Colonic mucosa (tissue), 4 donors: Measurements from ENCODE around the gene CFDP1. TPM values are rescaled to one million over a fixed set of nuclear protein-coding genes. Genes with fewer than 3 reads are reported as not detected.
A peak's percentile ranks its signal among the peaks of the same experiment; 100 is the strongest.

Experiments used
- DNase-seq: peaks from one replicate; pipeline ENCODE4 v3.0.0-alpha.2; 2020
- H3K27ac ChIP-seq: fragments of 200-600 bp; one replicate; pipeline ENCODE4 v1.8.0; 2021
- H3K27me3 ChIP-seq: fragments of 200-600 bp; one replicate; pipeline ENCODE4 v1.8.0; 2021
- H3K36me3 ChIP-seq: fragments of 200-600 bp; one replicate; pipeline ENCODE4 v1.8.0; 2021
- H3K4me1 ChIP-seq: fragments of 200-600 bp; one replicate; pipeline ENCODE4 v1.8.0; 2021; ENCODE audit warnings: mild to moderate bottlenecking
- H3K4me3 ChIP-seq: fragments of 200-600 bp; one replicate; pipeline ENCODE4 v1.8.0; 2021
- H3K9ac ChIP-seq, 2 donors: one replicate each; pipeline ENCODE4 v1.7.0; 2013; ENCODE audit warnings: control low read depth in 2 of 2, low read depth in 2 of 2, low read length in 2 of 2
- H3K9me3 ChIP-seq: fragments of 200-600 bp; one replicate; pipeline ENCODE4 v1.8.0; 2021
- intact Hi-C: fragments of 100-400 bp; cut with DNase I; formaldehyde crosslinking; loops from one replicate; pipeline ENCODE4 v1.14.1; 2022
- total RNA-seq, 2 donors: library from RNA; stranded (reverse); fragmentation: NEBNext Ultra II Directional in 1 of 2; extraction: Animal tissue kit (Norgen Biotek cat#: 25700) in 1 of 2; gene quantifications; one replicate each; pipeline ENCODE4 v1.2.1, GENCODE V29; 2021
- TF ChIP-seq, protein P1 (sequence below): fragments of 200-600 bp; IDR thresholded peaks from one replicate; pipeline ENCODE4 v1.8.0; 2022; ENCODE audit warnings: antibody characterized with exemption, mild to moderate bottlenecking
- donor health status: healthy.
- donor health status: DM: no; HTN: no; CAD: no.
- donor health status: DM: no; HTN: no; CAD: no.

The CFDP1 gene
- total RNA-seq, 2 donors from 2014 or later: 61.6 to 75.8 TPM

DNA sequence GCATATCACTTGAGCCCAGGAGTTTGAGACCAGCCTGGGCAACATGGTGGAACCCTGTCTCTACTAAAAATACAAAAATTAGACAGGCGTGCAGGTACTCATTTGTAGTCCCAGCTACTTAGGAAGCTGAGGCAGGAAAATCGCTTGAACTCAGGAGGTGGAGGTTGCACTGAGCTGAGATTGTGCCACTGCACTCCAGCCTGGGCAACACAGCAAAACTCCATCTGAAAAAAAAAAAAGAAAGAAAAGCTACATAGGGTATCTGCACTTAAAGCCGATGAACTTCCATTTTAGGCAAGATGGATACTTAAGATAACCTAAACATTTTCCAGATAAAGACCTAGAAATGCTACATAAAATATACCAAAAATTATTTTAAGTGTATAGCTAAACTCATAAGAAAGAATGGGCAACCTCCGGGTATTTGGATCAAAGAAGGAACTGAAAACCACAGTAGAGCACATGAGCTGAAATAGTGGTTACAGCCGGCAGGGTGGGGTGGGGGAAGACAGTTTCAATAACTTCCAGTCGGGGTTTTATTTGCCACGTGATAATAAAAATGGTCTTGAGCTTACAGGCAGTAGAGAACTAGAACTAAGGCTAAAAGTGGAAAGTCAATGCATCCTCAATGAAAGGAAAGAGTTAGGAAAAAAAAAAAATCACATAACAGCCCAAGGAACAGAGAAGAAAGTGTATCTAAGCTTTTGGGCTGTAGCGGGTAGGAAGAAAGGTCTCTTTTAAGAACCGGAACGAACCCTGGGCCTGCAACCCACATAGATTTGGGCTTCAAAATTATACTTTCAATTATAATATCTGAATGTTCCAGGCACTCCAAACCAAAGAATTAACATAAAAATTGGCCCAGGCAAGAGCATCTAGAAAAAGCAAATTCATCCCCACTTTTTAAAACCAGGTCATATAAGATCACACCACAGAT, 53.1 kb downstream of the CFDP1 start:
- no peaks in the 10 kb centered on the region for H3K36me3 ChIP-seq
- H3K9me3 ChIP-seq: no peaks in the 10 kb centered on the region
- H3K4me1 ChIP-seq: no peaks in the 10 kb centered on the region
- H3K27me3 ChIP-seq: no peaks in the 10 kb centered on the region
- no peak overlapping the region for H3K4me3 ChIP-seq
- intact Hi-C loops: loop anchor here (10.0 kb wide), 1 partner anchor 185 kb away; no protein-coding TSS in a partner anchor
- TF ChIP-seq, protein P1, sequence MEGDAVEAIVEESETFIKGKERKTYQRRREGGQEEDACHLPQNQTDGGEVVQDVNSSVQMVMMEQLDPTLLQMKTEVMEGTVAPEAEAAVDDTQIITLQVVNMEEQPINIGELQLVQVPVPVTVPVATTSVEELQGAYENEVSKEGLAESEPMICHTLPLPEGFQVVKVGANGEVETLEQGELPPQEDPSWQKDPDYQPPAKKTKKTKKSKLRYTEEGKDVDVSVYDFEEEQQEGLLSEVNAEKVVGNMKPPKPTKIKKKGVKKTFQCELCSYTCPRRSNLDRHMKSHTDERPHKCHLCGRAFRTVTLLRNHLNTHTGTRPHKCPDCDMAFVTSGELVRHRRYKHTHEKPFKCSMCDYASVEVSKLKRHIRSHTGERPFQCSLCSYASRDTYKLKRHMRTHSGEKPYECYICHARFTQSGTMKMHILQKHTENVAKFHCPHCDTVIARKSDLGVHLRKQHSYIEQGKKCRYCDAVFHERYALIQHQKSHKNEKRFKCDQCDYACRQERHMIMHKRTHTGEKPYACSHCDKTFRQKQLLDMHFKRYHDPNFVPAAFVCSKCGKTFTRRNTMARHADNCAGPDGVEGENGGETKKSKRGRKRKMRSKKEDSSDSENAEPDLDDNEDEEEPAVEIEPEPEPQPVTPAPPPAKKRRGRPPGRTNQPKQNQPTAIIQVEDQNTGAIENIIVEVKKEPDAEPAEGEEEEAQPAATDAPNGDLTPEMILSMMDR: no peak
- DNase-seq: peak; percentile 27
- no peak overlapping the region for H3K27ac ChIP-seq
- H3K9ac ChIP-seq: no peak overlapping the region

DNA sequence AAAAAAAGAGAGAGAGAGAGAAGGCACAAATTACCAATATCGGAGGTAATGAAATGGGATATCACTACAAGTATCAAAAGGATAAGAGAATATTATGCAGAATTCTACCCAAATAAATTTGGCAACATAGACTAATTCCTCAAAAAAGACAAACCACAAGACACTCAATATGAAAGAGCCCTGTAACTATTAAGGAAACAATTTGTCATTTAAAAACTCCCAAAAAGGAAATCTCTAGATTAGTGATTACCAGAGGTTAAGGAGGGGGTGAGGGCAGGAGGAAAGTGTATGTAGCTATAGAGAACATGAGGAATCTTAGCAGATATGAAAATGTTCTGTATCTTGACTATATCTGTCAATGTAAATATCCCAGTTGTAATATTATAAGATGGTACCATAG, 54.0 kb downstream of the CFDP1 start:
- no peak overlapping the region for H3K27ac ChIP-seq
- no peaks in the 10 kb centered on the region for H3K4me1 ChIP-seq
- intact Hi-C loops: no loop called here
- no peak for DNase-seq
- TF ChIP-seq, protein P1: no peak
- H3K9me3 ChIP-seq: no peaks in the 10 kb centered on the region
- H3K36me3 ChIP-seq: no peaks in the 10 kb centered on the region
- no peak overlapping the region for H3K4me3 ChIP-seq
- no peaks in the 10 kb centered on the region for H3K27me3 ChIP-seq
- no peak overlapping the region for H3K9ac ChIP-seq

DNA sequence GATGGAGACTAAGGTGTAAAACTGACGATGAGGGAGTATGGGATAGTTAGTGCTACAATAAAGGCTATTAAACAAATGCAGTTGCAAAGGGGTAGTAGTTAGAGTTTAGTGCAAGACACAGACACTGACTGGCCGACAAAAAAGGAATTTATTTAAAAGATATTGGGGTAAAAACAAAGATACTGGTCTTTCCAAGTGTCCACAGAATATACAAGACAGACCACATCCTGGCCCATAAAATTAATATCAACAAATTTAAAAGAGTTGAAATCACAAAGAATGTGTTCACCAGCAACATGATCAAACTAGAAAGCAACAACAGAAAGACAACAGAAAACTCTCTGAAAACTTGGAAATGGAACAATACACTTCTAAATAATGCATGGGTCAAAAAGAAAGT, 54.7 kb downstream of the CFDP1 start:
- TF ChIP-seq, protein P1: no peak
- no peaks in the 10 kb centered on the region for H3K4me1 ChIP-seq
- H3K27ac ChIP-seq: no peak overlapping the region
- intact Hi-C loops: no loop called here
- no peak for DNase-seq
- H3K4me3 ChIP-seq: no peak overlapping the region
- no peaks in the 10 kb centered on the region for H3K36me3 ChIP-seq
- H3K9ac ChIP-seq: no peak overlapping the region
- no peaks in the 10 kb centered on the region for H3K9me3 ChIP-seq
- H3K27me3 ChIP-seq: no peaks in the 10 kb centered on the region

DNA sequence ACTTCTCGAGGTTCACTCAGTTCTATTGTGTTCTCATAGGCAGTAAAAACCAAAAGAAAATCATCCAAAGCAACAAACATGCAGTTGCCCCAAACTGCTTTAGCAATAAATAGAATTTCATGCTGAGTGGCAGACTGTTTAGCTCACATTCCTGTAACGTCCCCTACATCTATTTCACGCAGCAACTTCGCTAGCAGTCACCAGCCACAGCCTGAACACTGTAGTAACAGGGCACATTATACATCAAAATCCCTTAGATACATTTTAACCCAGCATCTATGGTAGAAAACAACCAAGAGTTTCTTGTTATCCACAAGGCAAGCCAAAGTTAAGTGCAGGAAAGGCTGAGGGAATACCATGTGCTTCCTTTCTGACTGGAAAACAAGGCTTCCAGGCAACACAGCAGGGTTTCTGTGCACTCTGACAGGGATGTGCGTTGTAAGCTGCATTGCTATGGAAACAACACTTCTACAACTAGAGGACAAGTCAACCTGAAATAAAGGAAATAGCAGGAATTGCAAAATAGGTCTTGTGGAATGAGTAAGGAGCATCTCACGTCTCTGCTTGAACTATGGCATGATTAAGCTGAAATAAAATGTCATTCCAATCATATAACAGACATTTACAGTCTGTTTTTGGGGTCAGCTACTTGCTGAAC, 55.4 kb downstream of the CFDP1 start:
- H3K4me1 ChIP-seq: no peaks in the 10 kb centered on the region
- H3K36me3 ChIP-seq: no peaks in the 10 kb centered on the region
- no peaks in the 10 kb centered on the region for H3K27me3 ChIP-seq
- H3K27ac ChIP-seq: no peak overlapping the region
- no peak overlapping the region for H3K9ac ChIP-seq
- TF ChIP-seq, protein P1: no peak
- intact Hi-C loops: no loop called here
- no peaks in the 10 kb centered on the region for H3K9me3 ChIP-seq
- no peak overlapping the region for H3K4me3 ChIP-seq
- no peak for DNase-seq

DNA sequence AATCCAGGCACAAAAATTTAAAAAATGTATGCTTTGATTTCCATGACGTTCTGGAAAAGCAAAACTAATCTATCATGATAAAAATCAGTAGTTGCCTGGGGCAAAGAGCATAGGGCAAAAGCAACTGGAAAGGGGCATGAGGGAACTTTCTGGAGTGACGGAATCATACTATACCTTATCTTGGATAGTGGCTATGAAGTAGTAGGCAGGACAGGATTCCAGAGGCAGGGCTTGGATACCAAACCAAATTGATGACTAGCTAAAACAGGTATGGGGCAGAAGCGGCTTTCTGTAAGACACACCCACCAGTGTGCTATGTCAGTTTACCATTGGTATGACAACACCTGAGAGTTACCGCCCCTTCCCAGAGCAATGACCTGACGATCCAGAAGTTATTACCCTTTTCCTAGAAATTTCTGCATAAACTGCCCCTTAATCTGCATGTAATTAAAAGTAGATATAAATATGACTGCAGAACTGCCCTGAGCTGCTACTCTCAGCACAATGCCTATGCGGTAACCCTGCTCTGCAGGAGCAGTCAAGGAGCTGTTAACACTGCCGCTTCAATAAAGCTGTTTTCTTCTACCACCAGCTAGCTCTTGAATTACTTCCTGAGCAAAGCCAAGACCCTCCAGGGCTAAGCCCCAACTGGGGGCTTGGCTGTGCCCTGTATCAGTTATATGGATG, 56.7 kb downstream of the CFDP1 start:
- no peak for DNase-seq
- TF ChIP-seq, protein P1: no peak
- no peak overlapping the region for H3K4me3 ChIP-seq

More for the DNA sequence above, 56.7 kb downstream of the CFDP1 start:
- no peaks in the 10 kb centered on the region for H3K27me3 ChIP-seq
- intact Hi-C loops: no loop called here
- H3K9ac ChIP-seq: no peak overlapping the region
- no peaks in the 10 kb centered on the region for H3K9me3 ChIP-seq
- H3K27ac ChIP-seq: no peak overlapping the region
- no peaks in the 10 kb centered on the region for H3K36me3 ChIP-seq
- H3K4me1 ChIP-seq: no peaks in the 10 kb centered on the region
